Measurements from ENCODE around the gene ERC2.

ERC2 gene

GRCh38 chr3:55691141-55691540 is 777.1 kb downstream of the ERC2 start:
- no peak for DNase-seq

GRCh38 chr3:55690726-55691125 is 777.5 kb downstream of the ERC2 start:
- DNase-seq, result no peak

DNA sequence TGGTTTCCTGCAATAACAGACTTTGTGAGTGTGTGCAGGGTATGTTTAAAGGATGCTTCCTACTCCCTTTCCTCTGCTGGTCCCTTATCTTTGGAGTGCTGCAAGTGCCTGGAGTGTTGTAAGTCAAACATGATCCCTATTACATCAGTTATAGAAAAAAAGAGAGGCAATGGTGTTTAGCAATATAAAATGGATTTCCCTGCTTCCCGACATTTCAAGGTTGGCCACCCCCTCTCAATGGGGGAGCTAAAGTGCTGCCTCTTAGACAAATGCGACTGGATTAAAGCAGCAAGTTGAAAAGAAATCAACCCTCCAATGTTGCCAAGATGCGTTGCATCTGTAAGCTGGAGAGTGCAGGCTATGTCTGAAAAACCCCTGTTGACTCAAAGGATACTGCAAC is 778.1 kb downstream of the ERC2 start:
- no peak for DNase-seq

DNA sequence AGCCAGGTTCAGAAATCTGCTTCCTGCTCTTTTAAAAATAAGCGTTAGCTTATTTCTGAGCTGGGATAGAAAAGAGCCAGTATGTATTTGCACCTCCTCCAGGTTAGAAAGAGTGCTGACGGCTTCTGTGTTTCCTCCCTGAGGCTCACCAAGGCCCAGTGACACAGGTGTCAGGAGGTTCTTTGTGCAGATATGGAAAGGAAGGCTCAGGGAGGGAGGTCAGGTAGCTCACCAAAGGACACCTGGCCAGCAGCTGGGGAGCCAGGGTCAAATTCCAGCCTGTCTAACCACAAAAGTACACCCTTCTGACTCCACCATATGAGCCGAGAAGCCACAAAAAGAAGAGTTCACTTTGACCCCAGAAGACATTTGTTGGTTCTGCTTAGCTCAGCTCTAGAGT is 780.1 kb downstream of the ERC2 start:
- no peak for DNase-seq

DNA sequence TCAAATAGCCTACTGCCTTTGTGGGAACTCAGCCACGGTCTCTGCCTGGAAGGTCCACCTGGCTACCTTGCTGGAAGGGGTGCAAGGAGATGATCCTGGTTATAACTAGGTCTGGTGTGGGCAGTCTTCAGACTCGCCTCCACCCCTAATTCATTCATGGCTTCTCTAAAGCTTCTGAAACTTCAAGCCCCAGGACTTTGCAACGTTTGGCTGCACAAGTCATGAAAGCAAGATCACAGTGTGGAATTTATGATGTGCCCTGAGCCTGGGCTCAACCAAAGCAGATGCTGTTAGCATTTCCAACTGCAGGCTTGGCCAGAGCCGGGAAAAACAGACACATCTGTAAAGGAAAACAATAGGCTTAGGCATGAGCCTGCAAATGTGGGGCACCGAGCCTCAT is 780.7 kb downstream of the ERC2 start:
- DNase-seq, result no peak

- DNase-seq, result no peak
Observed at GRCh38 chr3:55686426-55687254, 781.6 kb downstream of the ERC2 start.

GRCh38 chr3:55683666-55684270 is 784.5 kb downstream of the ERC2 start:
- DNase-seq, result no peak

DNA sequence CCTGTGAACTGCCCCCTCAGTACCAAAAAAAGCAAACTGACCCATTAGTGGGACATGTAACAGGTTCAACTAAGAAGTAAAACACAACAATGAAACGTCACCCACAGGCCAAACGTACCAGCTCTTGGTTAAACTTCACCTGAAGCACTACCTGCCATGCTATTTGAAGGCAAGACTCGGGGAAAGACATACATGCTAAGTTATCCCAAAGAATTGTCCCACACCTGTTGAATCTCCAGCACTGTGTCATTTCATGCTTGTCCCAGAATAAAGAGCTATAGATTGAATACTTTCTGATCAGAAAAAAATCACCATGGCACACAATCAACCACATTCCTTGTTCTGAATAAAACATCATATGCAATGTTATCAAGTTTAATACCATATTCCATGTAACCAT is 785.8 kb downstream of the ERC2 start:
- DNase-seq, result no peak

- DNase-seq, result no peak
Observed at GRCh38 chr3:55678546-55679216, 789.6 kb downstream of the ERC2 start.

GRCh38 chr3:55676643-55677042 is 791.6 kb downstream of the ERC2 start:
- no peak for DNase-seq

DNA sequence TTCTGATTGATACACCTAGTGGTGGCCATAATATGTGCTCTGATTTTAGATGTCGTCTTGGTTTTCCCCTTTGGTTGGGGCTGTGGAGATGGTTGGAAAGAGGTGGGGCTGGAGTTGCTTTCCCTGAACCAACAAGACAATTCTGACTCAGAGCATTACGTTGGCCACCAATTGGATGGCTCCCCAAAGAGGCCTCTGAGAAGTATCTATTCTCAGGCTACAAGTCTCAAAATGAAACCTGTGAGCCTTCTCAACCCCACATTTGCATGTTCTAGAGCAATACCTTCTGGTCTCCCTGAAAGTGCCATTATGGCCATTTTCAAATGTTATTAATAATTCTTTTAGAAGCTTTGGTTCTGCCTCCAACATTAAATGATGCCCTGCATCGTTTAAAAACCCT is 792.8 kb downstream of the ERC2 start:
- no peak for DNase-seq

DNA sequence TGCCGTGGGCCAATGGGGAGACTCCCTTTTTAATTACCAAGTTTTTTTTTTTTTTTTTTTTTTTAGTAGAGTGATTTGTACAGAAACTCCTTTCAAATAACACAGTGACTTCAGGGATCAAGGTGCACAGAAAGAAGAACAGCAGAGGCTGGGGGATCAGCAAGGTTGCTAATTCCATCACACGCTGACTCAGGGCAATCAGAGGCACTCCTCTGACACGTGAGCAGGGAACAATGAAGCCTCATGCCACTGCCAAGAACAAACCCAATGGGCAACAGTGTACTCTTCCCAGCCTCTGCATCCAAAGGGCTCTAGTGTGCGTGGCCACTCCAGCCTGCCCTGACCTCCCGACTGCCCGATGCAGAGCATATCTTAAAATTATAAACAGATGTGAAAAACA is 794.5 kb downstream of the ERC2 start:
- no peak for DNase-seq

GRCh38 chr3:55669133-55669532 is 799.1 kb downstream of the ERC2 start:
- DNase-seq, result no peak

DNA sequence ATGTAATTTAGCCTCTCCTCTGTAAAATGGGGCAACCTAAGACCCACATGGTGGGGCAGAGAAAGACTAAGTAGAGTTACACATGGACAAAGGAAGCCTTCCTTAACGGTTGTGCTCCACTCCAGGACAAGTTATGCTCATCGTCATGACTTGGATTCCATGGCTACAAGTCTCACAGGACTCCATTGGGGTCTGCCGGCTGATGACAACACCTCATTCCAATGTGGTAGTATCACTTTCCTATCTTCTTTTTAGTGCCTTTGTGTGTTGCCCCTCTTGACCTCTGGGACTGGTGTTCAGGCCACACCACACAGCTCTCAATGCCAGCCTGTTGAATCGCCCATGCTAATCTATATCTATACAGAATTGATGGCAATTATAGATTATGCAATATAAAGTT is 799.9 kb downstream of the ERC2 start:
- no peak for DNase-seq

- DNase-seq, result no peak
Observed at GRCh38 chr3:55664387-55664786, 803.9 kb downstream of the ERC2 start.

DNA sequence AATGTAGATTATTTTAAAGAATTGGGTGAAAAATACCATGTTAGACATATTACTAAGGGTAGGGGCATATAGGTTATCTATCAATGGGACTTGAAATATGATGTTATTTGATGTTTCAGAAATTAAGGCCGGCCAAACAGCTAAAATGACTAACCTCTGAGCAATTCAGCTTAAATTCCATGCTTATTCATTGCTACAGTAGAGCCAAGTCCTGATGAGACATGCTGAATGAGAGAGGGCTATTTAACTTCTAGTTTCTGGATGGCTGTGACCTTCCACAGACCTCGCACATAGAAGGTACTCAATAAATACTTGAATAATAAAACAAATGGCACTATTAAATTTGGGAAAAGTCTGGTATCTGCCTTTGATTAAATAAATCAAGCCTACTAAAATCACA is 805.6 kb downstream of the ERC2 start:
- DNase-seq, result no peak

DNA sequence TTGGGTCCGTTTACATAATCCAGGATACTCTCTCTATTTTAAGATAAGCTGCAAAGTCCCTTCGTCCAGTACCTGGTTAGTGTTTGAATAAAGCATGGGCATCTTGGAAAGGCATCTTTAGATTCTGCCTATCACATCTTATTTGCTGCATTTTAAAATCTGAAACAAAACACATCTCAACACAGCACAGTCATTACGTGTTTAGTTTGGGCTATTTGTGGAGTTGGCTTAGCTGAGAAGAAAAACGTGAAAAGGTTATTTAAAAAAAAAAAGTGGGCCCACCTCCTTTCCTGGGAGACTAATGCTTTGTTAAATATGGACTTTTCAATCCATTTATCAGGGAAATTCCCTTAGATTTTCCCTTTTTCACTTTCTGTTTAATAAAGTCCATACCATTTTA is 806.7 kb downstream of the ERC2 start:
- DNase-seq, result no peak

DNA sequence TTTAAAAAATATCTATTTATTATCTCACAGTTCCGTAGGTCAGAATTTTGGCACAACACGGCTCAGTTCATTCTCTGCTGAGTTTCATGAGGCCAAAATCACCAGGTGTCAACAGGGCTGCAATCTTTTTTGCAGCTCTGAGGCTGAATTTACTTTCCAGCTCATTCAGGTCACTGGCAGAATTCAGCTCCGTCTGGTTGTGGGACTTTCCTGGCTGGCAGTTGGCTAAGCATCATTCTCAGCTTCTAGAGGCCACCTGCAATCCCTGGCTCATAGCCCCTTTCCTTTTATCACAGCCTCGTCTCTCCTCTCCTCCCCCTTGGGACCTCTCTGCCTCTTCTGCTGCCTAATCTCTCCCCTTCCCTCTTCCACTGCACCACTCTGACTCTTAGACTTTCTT is 807.1 kb downstream of the ERC2 start:
- no peak for DNase-seq

GRCh38 chr3:55660642-55661041 is 807.6 kb downstream of the ERC2 start:
- no peak for DNase-seq

DNA sequence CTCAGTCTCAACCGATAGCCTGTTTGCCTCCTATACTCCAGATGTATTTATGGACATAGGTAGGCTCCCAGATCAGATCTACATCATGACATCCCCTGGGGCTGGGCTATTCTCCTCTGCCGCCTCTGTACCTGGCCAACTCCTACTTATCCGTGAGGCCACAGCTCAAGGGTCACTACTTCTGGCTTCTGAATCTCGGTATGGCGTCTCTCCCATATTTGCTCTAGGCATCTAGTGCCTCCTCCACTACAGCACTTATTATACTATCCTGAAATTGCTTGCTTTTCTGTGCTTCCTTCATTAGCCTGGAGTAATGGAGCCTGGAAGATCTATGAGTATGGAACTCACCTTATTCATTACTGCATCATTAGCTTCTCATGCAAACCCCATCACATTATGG is 808.6 kb downstream of the ERC2 start:
- no peak for DNase-seq

GRCh38 chr3:55658690-55659562 is 809.3 kb downstream of the ERC2 start:
- no peak for DNase-seq

DNA sequence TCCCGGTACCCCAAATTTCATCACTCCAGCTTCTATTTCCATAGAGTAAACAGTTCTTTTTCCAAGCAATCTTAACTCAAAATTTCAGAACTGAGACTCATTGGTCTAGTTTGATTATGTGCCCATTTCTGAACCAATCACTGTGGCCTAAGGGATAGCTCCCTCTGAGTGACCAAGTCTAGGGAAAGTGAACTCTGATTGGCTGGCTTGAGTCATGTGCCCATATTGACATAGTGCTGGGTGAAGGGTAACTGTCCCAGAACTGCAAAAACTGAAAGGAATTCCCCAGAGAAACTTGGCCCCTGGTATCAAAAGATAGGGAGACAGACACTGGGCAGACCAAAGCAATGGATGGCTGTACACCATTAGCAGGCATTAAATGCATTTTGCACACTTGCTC is 810.0 kb downstream of the ERC2 start:
- no peak for DNase-seq

GRCh38 chr3:55655544-55655943 is 812.7 kb downstream of the ERC2 start:
- no peak for DNase-seq

Data from CD4-positive, alpha-beta T cell treated with Interleukin-10 for 1 hour (primary cell).